GOT3 (cell line): Measurements from ENCODE around the gene SRSF12.
A peak's percentile ranks its signal among the peaks of the same experiment; 100 is the strongest.

Experiments
- DNase-seq: peaks from one replicate; lab custom pipeline; 2025; ENCODE audit warnings: mixed read lengths; lab: John Stamatoyannopoulos, UW

SRSF12 gene

DNA sequence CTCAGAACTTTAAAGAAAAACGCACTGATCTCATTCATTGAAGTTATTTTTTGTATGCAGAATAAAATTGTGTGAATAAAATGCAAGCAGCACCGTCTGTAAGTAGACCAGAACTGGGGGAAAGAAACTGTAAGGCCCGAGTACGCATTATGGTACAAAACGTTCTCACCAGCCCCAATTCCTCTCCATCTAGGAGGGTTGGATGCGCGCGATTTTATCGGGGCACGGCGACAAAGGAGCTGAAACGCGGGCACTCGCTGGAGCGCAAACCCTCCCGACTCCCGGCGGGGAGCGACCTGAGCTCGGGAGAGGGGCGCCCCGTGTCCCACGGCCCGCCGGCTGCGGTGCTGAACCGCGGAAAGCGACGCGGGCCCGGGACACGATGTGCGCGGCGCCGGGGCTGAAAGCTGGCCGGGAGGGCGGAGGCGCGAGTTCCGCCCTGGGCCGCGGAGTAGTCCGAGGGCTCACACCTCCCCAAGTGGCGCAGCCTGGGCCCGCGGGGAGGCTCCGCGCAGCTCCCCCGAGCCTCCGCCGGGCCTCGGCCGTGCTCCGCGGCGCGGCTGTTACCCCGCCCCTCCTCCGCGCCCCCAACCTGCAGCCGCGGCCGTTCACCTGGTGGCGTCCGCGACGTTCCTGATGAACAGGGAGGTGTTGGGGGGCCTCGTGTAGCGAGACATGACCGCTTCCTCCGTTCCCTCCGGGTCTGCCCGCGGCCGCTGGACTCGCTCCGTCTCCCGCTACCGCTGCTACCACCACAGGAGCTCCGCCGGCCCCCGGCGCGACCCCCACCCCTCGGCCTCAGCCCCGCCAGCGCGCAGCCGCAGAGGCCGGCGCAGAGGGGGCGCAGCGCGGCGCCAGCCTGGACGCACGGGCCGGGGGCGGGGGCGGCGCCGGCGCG lies at the start of gene SRSF12:
SRSF12 (minus strand) TSS at position 861 of the 898 bp plus-strand sequence; CDS start at position 677, 184 bp downstream.
- DNase-seq = peak; percentile 21

DNA sequence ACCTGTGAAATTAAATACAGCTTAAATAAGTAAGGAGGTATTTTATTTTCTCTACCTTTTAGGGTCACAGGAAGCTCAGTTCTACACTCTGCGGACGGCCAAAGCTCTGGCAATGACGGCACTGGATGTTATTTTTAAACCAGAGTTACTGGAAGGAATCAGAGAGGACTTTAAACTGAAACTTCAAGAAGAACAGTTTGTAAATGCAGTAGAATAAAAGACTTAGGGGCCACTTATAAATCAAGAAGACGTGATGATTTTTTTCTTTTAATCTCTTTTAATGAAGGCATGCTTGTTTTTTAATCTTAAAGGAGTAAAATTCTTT lies 44.1 kb upstream of the SRSF12 start:
- no peak for DNase-seq

DNA sequence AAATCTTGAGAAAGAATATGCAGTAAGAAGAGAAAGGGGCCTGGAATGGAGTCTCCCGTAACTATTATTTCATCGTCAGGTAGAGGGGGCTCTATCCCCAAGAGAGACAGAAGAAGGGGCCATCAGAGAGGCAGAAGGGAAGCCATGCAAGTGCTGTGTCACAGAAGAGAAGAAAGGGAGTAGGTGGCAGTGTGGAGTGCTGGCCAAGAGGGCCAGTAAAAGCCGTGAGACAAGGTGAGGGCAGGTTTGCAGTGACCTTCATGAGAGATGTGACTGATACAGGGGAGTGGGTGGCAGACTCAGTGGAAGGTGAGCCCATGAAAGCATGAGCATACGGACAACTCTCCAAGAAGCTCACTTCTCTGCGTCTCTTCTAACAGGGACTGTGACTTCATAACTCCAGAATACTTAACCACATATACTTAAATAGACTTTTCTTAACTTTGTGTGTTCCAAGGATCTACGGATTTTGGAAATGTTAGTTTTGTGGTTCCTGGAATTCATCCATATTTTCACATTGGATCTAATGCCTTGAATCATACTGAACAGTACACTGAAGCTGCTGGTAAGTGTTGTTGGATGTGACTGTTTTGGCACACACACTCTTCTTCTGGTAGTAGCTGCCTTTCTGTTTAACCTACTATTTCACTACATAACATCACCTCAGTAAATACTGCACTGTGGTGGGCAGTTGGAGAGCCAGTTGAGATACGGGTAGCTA lies 43.6 kb upstream of the SRSF12 start:
- no peak for DNase-seq

DNA sequence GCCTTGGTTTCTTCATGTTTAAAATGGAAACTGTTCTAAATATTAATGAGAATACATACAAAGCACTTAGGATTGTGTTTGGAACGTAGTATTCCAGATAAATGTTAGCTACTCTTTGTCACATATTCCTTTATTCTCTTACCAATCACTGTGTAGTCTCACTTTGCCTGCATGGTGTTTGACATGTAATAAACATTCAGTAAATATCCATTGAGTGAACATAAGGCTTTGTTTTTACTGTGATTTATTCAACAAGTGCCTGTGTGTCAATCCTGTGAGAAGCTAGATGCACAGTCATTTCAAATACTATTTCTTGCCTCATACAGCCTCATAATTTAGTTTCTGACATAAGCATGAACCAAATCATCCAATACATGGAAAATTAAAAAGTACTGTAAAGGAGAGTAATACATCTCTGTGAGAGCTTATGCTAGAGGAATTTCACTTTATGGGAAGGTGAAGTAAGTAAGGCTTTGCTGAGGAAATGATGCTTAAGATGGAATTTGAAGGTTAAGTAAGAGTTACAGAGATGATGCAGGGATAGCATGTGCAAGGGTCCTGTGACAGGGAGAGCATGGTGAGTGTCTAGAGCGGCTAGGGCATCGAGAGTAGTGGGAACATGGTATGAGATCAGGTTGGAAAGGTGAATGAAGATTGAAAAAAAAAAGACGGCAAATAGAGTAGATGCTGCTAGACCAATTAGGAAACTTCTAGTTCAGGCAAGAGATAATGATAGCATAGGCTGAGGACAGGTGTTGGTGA lies 42.6 kb upstream of the SRSF12 start:
- no peak for DNase-seq

DNA sequence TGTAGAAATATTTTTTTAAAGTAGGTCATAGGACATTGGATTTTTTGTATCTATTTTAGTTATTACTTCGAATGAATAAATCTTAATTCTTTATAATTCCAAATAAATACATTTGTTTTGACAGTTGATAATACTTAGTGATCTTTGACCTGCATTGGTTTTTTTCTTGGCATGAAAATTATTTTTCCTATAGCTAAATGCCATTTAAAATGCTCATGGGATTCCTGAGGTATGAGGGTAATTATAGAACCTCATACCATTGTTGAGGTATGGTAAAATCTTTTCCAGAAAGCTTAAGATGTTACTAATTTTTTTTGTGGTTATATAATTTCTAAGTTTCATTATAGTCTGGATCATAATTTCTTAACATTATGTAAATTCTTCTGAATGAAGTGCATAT lies 36.3 kb upstream of the SRSF12 start:
- no peak for DNase-seq

DNA sequence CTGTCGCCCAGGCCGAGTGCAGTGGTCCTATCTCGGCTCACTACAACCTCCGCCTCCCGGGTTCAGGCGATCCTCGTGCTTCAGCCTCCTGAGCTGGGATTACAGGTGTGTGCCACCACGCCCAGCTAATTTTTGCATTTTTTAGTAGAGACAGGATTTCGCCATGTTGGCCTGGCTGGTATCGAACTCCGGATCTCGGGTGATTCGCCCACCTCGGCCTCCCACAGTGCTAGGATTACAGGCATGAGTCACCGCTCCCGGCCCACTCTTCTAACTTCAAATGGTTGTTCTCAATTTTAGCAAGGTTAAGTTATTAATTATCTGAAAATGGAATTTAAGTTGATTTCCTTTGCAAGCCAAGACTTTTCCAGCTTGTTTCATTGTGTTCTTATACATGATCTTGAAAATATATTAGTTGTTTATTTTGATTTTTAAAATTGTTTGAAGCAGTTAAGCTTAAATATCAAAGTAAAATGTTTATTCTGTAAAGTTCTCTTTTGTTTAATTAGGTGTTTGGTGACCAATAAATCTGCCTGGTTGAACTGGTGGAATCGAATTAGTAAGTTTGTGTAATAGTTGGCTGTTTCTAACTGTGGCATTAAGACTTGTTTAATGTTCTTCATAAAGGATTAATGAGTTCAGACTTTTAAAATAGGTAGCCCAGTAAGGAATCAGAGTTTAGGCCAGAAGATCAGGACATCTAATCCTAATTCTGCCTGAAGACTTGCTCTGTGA lies 30.3 kb upstream of the SRSF12 start:
- no peak for DNase-seq

DNA sequence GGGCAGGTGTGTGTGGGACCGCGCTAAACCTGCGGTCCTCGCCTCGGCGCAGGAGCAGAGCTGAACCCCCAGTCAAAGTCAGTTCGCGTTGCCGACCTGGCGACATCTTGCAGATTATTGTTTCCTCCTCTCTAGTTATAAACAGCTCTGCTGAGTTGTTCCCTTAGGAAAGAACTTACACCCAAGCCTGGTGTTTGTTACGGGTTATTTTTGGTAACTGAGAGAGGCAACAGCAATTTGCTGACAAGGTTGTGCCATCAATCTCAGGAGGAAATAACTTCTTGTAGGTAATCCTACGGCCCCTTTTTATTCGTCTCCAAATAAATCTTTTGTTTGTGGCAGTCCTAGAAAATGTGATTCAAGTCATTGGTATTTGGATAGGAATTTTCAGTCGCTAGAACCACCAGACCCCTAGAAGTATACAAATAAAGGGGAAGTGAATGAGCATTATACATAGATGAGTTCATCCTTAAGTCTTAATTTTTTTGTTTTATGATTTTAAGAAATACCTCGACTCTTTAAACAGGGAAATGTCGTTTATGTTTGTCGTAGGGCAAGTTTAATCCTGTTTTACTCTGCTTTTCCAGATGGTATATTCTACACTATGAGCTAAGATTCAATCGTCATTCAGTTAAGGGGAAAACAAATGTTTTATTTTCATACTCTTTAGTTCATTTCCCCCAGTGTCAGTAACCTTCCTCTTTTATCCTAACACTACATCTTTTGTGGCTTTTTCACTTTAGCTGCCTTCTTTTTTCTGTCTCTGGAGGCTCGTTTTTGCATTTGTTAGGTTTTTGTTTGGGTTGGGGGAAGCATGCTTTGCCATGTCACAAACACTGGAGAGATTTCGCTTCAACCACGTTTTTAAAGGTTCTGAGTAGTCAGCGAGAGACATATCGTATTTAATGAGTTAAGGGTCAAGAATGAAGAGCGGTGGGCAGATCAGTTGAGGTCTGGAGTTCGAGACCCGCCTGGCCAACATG lies 29.1 kb upstream of the SRSF12 start:
- no peak for DNase-seq

DNA sequence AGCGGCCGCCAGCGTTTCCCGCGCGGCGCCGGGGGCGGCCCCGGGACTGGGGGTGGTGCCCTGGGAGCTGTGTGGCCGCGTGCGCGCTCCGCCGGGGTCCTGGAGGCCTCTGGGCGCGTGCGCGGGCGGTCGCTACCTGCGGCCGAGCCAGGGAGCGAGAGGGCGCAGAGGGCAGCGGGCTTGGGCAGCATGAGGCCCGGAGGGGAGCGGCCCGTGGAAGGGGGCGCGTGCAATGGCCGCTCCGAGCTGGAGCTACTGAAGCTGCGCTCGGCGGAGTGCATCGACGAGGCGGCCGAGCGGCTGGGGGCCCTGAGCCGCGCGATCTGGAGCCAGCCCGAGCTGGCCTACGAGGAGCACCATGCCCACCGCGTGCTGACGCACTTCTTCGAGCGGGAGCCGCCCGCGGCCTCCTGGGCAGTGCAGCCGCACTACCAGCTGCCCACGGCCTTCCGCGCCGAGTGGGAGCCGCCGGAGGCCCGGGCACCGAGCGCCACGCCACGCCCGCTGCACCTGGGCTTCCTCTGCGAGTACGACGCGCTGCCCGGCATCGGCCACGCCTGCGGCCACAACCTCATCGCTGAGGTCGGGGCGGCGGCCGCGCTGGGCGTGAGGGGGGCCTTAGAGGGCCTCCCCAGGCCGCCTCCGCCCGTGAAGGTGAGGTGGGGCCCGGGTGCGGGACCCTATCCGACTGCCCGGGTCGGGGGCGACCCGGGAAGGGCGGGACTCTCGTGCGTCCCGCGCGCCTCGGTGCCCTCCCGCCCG lies 28.3 kb upstream of the SRSF12 start, which contains the start of gene PM20D2:
PM20D2 (plus strand) TSS at position 100 of the 762 bp plus-strand sequence; CDS start at position 190, 90 bp downstream.
- peak; percentile 25 for DNase-seq

DNA sequence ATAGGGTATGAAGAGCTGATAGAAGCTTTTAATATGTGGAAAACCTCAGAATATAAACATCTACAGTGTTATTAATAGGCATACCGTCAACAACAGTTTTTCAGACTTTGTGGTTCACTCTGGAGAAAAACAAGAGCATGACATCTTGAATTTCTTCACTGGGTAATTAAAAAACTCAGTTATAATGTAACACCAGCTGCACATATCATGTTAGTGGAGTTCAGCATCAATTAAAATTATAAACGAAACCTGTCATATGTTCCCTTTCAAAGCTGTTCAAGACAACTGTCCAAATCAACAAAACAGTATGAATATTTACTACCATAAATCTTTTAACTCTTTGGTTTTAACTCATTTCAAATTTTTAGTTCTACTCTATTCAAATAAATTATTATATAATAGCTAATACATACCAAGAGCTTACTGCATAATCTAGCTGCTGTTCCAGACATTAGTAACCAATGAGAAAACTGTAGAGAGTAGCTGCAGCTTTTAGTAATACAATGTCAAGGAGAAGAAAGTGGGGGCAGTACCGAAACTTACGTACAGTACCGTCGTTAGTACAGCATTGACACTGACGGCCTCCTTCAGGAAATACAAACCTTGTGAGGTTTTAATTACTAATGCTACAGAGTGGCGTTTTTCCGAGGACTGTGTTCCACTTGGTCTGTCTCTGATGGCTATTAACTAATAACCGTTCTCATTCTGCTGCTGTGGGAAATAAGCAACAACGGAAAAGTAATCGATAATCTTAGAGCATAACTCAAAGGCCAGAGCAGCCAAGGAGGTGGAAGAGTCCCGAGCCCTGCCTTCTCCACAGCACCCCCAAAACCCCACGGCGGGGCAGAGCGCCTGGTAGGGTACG lies 27.5 kb upstream of the SRSF12 start:
- DNase-seq = no peak

DNA sequence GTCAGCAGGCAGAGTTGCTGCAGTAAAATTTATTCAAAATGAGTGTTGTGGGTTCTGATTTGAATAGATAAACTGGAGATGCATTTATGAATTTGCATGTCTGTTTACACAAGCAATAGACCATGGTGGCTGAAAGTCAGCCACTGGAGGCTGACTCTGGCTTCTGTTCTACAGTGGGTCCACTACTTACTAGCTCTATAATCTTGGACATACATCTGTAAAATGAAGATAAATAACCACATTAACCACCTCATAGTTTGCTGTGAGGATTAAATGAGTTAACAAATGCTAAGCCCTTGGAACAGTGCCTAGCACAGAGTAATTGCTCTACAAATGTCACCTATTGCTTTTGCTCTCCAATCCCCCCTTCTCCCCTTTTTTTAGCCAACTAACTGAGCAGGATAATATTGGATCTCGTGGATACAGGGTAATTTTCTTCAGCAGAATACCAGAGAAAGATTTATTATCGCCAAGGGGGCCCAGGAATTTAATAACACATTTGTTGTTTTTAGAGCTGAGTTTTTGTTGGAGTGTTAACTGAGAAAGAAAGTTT lies 26.6 kb upstream of the SRSF12 start:
- no peak for DNase-seq

DNA sequence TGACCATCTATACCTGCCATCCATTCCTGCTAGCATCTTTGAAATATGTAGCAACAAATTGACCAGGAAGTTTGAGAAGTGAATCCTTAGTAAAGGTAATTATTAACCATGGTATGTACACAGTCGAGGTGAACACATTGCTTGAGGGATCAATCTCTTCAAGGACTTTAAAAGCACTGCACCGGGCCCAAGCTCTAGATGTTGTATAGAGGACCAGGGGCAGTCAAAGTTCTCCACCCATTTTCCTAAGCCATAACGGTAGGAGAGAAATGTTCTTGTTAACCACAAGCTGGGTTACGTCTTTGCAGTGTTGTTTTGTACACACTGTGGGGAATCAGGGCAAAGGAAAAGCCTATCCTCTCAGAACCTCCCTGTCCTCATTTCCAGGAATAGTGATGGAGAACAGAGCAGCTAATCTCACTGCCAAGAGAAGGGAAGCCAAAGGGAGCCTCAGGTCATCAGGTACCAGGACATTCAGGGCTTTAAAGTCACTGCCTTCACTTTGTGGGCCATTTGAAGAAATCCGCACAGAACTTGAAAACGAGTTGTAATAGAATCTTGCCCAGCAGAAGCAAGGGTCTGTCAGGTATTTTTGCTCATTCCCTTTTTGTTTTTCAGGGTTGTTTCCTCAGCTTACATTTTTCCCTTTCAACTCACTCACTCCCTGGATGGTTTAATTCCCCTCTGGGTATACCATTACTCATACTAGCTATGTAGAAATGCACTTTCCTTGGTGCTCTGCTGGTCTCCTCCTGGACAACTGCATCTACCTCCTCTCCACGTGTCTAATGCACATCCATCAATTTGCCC lies 22.7 kb upstream of the SRSF12 start:
- DNase-seq = no peak

DNA sequence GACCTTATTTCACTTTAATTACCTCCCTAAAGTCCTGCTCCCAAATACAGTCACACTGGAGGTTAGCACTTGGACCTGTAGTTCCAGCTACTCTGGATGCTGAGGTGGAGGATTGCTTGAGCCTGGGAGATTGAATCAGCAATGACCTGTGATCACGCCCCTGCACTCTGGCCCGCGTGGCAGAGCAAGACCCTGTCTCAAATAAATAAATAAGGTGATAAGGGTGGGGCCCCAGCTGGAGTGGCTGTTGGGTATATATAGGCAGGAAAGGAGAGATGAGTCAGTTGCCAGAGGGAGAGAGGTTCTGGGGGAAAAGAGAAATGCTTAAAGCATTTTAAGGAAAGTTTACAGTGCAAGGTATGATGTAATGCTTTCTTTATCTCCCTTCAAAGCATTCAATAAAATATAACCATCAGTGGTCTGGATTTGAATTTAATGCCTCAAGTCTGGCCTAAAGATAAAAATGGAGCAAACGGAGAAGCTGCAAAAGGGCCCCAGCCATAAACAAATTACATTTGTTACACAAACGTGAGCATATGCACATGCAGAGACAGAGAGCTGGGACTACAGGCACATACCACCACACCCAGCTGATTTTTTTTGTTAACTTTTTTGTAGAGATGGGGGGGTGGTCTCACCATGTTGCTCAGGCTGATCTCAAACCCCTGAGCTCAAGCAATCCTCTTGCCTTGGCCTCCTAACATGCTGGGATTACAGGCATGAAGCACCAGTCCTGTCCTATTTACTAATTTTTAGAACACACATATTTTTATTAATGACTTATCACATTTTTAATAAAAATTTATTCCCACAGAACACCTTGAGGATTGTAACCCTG lies 21.9 kb upstream of the SRSF12 start:
- DNase-seq = no peak

DNA sequence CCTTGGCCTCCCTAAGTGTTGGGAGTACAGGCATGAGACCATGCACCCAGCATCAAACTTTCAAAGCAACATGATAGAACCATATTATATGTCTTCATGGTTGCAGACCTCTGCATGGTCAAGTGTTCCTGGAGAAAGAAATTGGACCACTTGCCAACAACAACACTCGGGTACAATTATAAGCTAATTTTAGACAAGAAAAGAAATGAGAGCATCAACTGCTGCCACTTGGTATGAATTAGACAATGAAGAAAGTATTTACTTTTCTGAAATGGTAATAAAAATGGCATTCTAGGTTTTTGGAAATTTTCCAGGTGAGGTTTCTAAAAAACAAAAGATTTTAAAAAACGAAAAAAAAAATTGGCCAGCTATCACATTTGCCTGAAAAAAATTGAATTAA lies 20.3 kb upstream of the SRSF12 start:
- DNase-seq = no peak

DNA sequence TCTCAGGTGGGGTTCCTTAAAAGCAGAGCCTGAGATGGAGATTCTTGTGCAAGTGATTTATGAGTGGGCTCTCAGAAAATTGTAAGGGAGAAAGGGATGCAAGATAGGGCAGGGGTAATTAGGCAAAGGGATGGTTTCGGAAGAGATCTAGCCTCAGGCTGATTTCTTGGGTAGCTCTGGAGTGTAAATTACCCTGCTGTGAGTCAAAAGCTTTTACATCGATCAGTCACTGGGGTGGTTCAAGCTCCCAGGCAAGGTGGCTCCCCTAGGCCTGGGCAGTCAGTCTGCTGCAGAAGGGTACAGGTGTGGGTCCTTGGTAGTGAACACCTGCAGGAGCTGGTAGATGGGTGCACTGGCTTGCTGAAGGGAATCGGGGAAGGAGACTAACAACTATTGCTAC lies 16.9 kb upstream of the SRSF12 start:
- no peak for DNase-seq

DNA sequence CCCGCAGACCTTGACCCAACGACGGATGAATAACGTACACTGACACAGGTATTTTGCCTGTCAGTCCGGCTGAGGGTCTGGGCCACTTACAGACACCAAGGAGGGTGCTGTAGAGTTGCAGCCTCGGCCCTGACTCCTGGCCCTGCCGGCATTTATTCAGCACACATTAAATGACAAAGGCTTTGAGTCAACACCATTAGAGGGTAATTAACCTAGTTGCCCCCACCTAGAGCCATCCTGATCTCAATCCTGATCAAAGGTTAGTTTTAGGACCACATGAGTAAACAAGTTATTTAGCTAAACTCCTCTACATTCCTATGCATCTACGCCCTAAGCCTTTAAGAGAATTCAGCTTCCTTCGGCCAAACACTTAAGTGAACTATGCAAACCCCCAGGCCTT lies 16.1 kb upstream of the SRSF12 start:
- DNase-seq = no peak

DNA sequence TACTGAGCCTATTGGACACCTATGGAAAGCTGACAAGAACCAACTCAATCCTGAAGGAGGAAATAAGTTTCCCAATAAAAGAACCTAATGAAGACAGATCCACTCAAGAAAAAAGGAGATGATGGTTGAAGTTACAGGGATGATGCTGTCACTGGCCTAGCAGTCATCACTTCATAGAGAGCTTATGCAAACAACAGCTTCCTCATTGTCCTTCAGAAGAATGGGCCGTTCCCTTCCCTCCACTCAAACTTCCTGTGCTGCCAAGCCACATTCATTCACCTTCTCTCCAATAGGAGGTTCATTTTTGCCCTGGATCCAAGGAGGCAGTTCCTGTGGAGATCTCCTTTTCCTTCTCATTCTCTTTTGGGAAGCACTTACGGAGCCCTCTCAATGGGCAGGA lies 14.2 kb upstream of the SRSF12 start:
- no peak for DNase-seq

DNA sequence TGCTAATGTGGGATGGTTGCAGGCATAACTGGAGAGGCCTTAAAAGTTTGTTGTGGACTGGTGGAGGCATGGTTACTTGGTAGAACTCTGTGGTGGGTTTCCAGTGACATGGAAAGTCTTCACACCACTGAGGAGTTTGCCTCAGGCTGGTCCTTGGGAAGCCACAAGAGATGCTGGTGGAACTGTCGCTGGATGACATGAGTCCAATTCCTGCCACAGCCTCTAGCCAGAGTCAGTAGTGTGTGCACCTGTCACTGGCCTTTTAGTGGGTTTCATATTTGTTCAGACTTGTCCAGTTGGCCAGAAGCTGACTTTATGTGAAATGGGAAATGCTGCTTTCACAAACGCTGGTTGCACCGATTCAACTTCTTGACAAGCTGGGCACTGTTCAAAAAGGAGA lies 13.7 kb upstream of the SRSF12 start:
- no peak for DNase-seq
